T-cell (primary cell): ENCODE results near the gene BMP6. TPM values are rescaled to one million over a fixed set of nuclear protein-coding genes. Genes with fewer than 3 reads are reported as not detected.

Experiments
- ATAC-seq, 4 experiments: fragments of 200-7000 bp in 3 of 4; fragments of 150-1000 bp in 1 of 4; cut with Tn5 transposase; replicated peaks in 1 of 4; 1 replicate in 3 of 4; 2 replicates in 1 of 4; pipeline ENCODE4 v1.10.0; 2021; ENCODE audit warnings: moderate library complexity in 3 of 4, mild to moderate bottlenecking in 2 of 4, moderate number of reproducible peaks in 1 of 4
- CTCF ChIA-PET, 2 donors: fragments of 300-600 bp; sonication (Branson Sonifier 250); formaldehyde crosslinking; loops; one replicate each; lab custom pipeline; 2022; ENCODE audit warnings: antibody characterized with exemption in 2 of 2; lab: Charles Lee
- POLR2A ChIA-PET, 2 donors: fragments of 300-600 bp; sonication (Branson Sonifier 250); formaldehyde crosslinking; loops; one replicate each; lab custom pipeline; 2022; ENCODE audit warnings: antibody characterized with exemption in 2 of 2; lab: Charles Lee
- DNase-seq, 35 experiments: peaks; one replicate each; pipeline versions ENCODE4 v3.0.0 to v3.0.0-alpha.2; 2013 to 2023
- H3K27ac ChIP-seq: one replicate; pipeline ENCODE4 v1.5.1; 2013; ENCODE audit warnings: low read length
- H3K27me3 ChIP-seq, 2 experiments: replicated peaks in 1 of 2; 1 replicate in 1 of 2; 2 replicates in 1 of 2; pipeline versions ENCODE4 v1.6.1 to v1.7.0; 2013; ENCODE audit warnings: low read length in 1 of 2, mixed read lengths in 1 of 2; ENCODE audit not compliant: control insufficient read depth in 2 of 2, insufficient read depth in 2 of 2; ENCODE audit errors: extremely low read depth in 1 of 2
- H3K36me3 ChIP-seq, 2 donors: 1 replicate in 1 of 2; 2 replicates in 1 of 2; pipeline versions ENCODE4 v1.6.1 to v1.7.0; 2013; ENCODE audit warnings: low read length in 1 of 2; ENCODE audit not compliant: control insufficient read depth in 2 of 2, insufficient read depth in 1 of 2; ENCODE audit errors: extremely low read depth in 1 of 2
- H3K4me1 ChIP-seq, 2 experiments: 1 replicate in 1 of 2; 2 replicates in 1 of 2; pipeline versions ENCODE4 v1.6.1 to v1.7.0; 2013; ENCODE audit warnings: low read length in 2 of 2, mixed read lengths in 1 of 2; ENCODE audit not compliant: insufficient read depth in 2 of 2, control insufficient read depth in 1 of 2; ENCODE audit errors: extremely low read depth in 1 of 2
- H3K4me3 ChIP-seq, 2 donors: 1 replicate in 1 of 2; 2 replicates in 1 of 2; pipeline versions ENCODE4 v1.5.1 to v1.7.0; 2013; ENCODE audit warnings: mild to moderate bottlenecking in 2 of 2, low read length in 1 of 2, moderate library complexity in 1 of 2; ENCODE audit not compliant: control insufficient read depth in 1 of 2; ENCODE audit errors: extremely low read depth in 1 of 2
- H3K9me3 ChIP-seq: 2 replicates; pipeline ENCODE4 v1.7.0; 2013
- H3K27ac Mint-ChIP-seq, 2 donors: one replicate each; pipeline ENCODE4 v1.8.0; 2020 to 2021; ENCODE audit warnings: mild to moderate bottlenecking in 2 of 2, mixed read lengths in 2 of 2
- H3K27me3 Mint-ChIP-seq, 2 donors: one replicate each; pipeline ENCODE4 v1.8.0; 2021 to 2022; ENCODE audit warnings: mixed read lengths in 2 of 2
- H3K36me3 Mint-ChIP-seq: one replicate; pipeline ENCODE4 v1.8.0; 2021; ENCODE audit warnings: mixed read lengths
- H3K4me1 Mint-ChIP-seq, 3 donors: one replicate each; pipeline ENCODE4 v1.8.0; 2020 to 2022; ENCODE audit warnings: mixed read lengths in 3 of 3, mild to moderate bottlenecking in 1 of 3
- H3K4me3 Mint-ChIP-seq, 3 donors: one replicate each; pipeline ENCODE4 v1.8.0; 2020 to 2022; ENCODE audit warnings: mild to moderate bottlenecking in 3 of 3, mixed read lengths in 3 of 3, moderate library complexity in 3 of 3
- H3K9me3 Mint-ChIP-seq, 3 donors: one replicate each; pipeline ENCODE4 v1.8.0; 2020 to 2022; ENCODE audit warnings: mixed read lengths in 3 of 3
- WGBS: methylation state at CpG from one replicate; pipeline ENCODE4 v1.1.5; 2013; ENCODE audit warnings: missing lambda C conversion rate; ENCODE audit not compliant: insufficient coverage; 5-methylcytosine and 5-hydroxymethylcytosine counted together
- total RNA-seq, 35 experiments: library from RNA in 6 of 35; stranded (reverse) in 6 of 35; fragments of 120-200 nt in 1 of 35; gene quantifications; one replicate each; pipeline versions ENCODE4 v1.2.1 to v1.2.4 and lab custom pipeline; 2013 to 2026

The BMP6 gene
- total RNA-seq, 5 donors from 2014 or later (not counting 1 experiment from before 2014, with no cell fraction given), result 0.09 to 0.23 (median 0.13) TPM; not detected in 1

DNA sequence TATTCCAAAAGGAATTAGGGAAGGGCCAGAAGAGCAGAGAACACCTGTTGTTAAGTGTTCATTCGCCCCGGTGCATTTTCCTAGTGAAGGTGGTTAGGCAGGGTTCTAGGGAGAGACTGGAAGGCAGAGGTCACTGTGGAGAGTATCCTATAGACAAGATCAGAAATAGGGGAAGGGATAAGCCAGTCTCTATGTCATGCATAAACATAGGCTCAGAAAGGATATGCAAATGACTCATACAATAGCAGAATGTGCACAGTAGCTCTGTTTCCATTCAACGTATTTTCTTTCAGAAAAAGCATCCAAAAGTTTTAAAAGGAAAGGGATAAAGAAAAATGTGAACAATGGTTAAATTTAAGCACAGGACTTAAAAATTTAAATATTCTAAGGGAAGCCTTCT lies 47.4 kb downstream of the BMP6 start:
- no peak overlapping the region for H3K4me3 Mint-ChIP-seq
- ChIA-PET CTCF (no interaction called here), POLR2A (no interaction called here)
- H3K36me3 Mint-ChIP-seq, result no peaks in the 10 kb centered on the region
- H3K27me3 Mint-ChIP-seq, result peaks cover 7 to 44% of the 10 kb centered on the region in 2 donors
- H3K27ac Mint-ChIP-seq, result no peak overlapping the region
- ATAC-seq (no peak), DNase-seq (no peak)
- 80% methylated on average over 1 of the region's 3 CpGs for WGBS
- Histone ChIP-seq H3K27me3 (peaks cover 0 to under 1% of the 10 kb centered on the region in 2 experiments), H3K9me3 (no peaks in the 10 kb centered on the region), H3K4me1 (no peaks in the 10 kb centered on the region), H3K36me3 (no peaks in the 10 kb centered on the region), H3K4me3 (no peak overlapping the region), H3K27ac (no peak overlapping the region)
- no peaks in the 10 kb centered on the region for H3K4me1 Mint-ChIP-seq
- H3K9me3 Mint-ChIP-seq, result no peaks in the 10 kb centered on the region

DNA sequence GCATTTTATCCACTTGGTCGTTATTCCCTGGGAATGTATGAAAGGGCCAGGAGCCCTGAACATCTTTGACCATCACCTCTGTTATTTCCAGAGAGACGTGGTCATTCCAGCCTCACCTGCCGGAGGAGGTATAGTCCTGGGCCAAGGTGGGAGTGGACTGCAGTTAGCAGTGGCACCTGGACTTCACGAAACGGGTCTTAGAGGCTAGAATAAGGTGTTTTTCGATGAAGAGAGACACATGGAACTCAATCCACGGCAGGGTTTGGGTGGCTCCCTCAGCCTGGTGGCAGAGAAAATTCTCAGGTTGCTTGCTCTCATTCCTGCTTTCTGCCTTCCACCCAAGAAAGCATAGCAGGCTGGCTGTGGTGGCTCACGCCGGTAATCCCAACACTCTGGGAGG lies 48.0 kb downstream of the BMP6 start:
- H3K4me1 Mint-ChIP-seq, result no peaks in the 10 kb centered on the region
- H3K27ac Mint-ChIP-seq, result no peak overlapping the region
- Histone ChIP-seq H3K36me3 (no peaks in the 10 kb centered on the region), H3K4me3 (no peak overlapping the region), H3K9me3 (no peaks in the 10 kb centered on the region), H3K27ac (no peak overlapping the region), H3K4me1 (no peaks in the 10 kb centered on the region), H3K27me3 (no peaks in the 10 kb centered on the region)
- no peak for ATAC-seq
- H3K4me3 Mint-ChIP-seq, result no peak overlapping the region
- peaks cover 7 to 39% of the 10 kb centered on the region in 2 donors for H3K27me3 Mint-ChIP-seq
- no peak for DNase-seq
- WGBS, result 73% methylated on average over 3 of the region's 9 CpGs
- no peaks in the 10 kb centered on the region for H3K36me3 Mint-ChIP-seq
- H3K9me3 Mint-ChIP-seq, result no peaks in the 10 kb centered on the region
- ChIA-PET POLR2A (no interaction called here), CTCF (no interaction called here)

GRCh38 chr6:7776509-7776908 lies 50.6 kb downstream of the BMP6 start:
- CTCF ChIA-PET, result no interaction called here
- Histone ChIP-seq H3K27ac (no peak overlapping the region), H3K4me3 (no peak overlapping the region), H3K36me3 (no peaks in the 10 kb centered on the region), H3K9me3 (no peaks in the 10 kb centered on the region), H3K4me1 (no peaks in the 10 kb centered on the region), H3K27me3 (no peaks in the 10 kb centered on the region)
- Mint-ChIP-seq H3K4me1 (no peaks in the 10 kb centered on the region), H3K4me3 (no peak overlapping the region), H3K9me3 (no peaks in the 10 kb centered on the region), H3K27me3 (peaks cover 11 to 34% of the 10 kb centered on the region in 2 donors), H3K27ac (no peak overlapping the region), H3K36me3 (no peaks in the 10 kb centered on the region)
- WGBS, result no CpG with 5 or more reads among the region's 2 CpGs
- POLR2A ChIA-PET, result no interaction called here
- no peak for DNase-seq
- ATAC-seq, result no peak

DNA sequence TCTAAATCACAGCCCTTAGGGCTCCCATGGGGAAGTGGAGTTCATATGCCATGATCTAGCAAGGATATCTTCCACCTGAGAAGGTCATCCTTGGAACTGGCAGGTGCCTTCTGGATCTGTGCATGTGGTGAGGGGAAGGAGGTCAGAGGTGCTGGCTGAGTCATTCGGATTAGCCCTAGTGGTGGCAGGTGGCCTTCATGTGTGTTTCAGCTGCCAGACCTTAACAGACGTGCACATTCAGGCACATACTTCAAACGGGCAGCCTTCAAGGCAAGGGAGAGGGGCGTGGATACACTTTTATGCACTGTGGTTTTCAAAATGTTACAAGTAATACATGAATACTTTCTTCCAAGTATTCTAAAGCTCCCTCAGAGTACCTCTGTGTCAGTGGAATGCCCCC lies 51.2 kb downstream of the BMP6 start:
- Histone ChIP-seq H3K4me1 (no peaks in the 10 kb centered on the region), H3K9me3 (no peaks in the 10 kb centered on the region), H3K27me3 (no peaks in the 10 kb centered on the region), H3K4me3 (no peak overlapping the region), H3K27ac (no peak overlapping the region), H3K36me3 (no peaks in the 10 kb centered on the region)
- Mint-ChIP-seq H3K27me3 (peaks cover 17 to 40% of the 10 kb centered on the region in 2 donors), H3K27ac (no peak overlapping the region), H3K9me3 (no peaks in the 10 kb centered on the region), H3K36me3 (no peaks in the 10 kb centered on the region), H3K4me3 (no peak overlapping the region), H3K4me1 (no peaks in the 10 kb centered on the region)
- POLR2A ChIA-PET, result no interaction called here
- DNase-seq (no peak), ATAC-seq (no peak)
- CTCF ChIA-PET, result no interaction called here
- WGBS, result 100% methylated on average over 1 of the region's 4 CpGs

GRCh38 chr6:7781240-7781639 lies 55.3 kb downstream of the BMP6 start:
- Mint-ChIP-seq H3K27ac (no peak overlapping the region), H3K36me3 (no peaks in the 10 kb centered on the region), H3K27me3 (peaks cover 14 to 42% of the 10 kb centered on the region in 2 donors), H3K9me3 (no peaks in the 10 kb centered on the region), H3K4me1 (no peaks in the 10 kb centered on the region), H3K4me3 (no peak overlapping the region)
- DNase-seq (no peak), ATAC-seq (no peak)
- ChIA-PET CTCF (no interaction called here), POLR2A (no interaction called here)
- Histone ChIP-seq H3K27ac (no peak overlapping the region), H3K27me3 (no peaks in the 10 kb centered on the region), H3K4me1 (no peaks in the 10 kb centered on the region), H3K36me3 (no peaks in the 10 kb centered on the region), H3K4me3 (no peak overlapping the region), H3K9me3 (no peaks in the 10 kb centered on the region)
- 93% methylated on average over 4 of the region's 6 CpGs for WGBS

GRCh38 chr6:7784248-7784647 lies 58.3 kb downstream of the BMP6 start:
- 87% methylated on average over 3 of the region's 6 CpGs for WGBS
- no peak overlapping the region for H3K27ac ChIP-seq
- H3K9me3 Mint-ChIP-seq, result no peaks in the 10 kb centered on the region
- no peaks in the 10 kb centered on the region for H3K27me3 ChIP-seq
- no peaks in the 10 kb centered on the region for H3K9me3 ChIP-seq
- no peaks in the 10 kb centered on the region for H3K4me1 Mint-ChIP-seq
- H3K27ac Mint-ChIP-seq, result no peak overlapping the region
- POLR2A ChIA-PET, result no interaction called here
- peaks cover 17 to 39% of the 10 kb centered on the region in 2 donors for H3K27me3 Mint-ChIP-seq
- H3K4me3 Mint-ChIP-seq, result no peak overlapping the region
- no peaks in the 10 kb centered on the region for H3K36me3 Mint-ChIP-seq
- H3K36me3 ChIP-seq, result no peaks in the 10 kb centered on the region
- DNase-seq (no peak), ATAC-seq (no peak)
- CTCF ChIA-PET, result no interaction called here
- no peak overlapping the region for H3K4me3 ChIP-seq
- no peaks in the 10 kb centered on the region for H3K4me1 ChIP-seq

DNA sequence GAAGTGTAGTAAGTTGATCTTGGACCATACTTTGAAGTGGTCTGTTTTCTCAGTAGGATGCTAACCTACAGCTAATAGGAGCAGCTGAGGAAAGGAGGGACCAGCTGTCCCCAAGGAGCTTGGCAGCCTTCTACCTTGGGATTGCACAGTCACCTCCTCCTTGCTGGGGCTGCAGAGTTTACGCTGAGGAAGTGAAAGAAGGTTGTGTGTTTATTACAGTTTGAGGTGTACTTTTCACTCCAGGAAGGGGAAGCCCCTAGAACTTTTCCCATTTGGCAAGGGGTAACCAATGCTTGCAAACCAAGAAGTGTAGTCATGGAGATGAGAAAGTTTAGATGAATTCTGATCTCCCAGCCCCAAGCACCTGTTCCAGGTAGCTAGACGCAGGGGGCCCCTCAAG lies 58.8 kb downstream of the BMP6 start:
- ChIA-PET POLR2A (no interaction called here), CTCF (no interaction called here)
- 50% methylated on average over 1 of the region's 2 CpGs for WGBS
- H3K36me3 ChIP-seq, result no peaks in the 10 kb centered on the region
- no peaks in the 10 kb centered on the region for H3K4me1 ChIP-seq
- no peak overlapping the region for H3K4me3 Mint-ChIP-seq
- no peak overlapping the region for H3K27ac ChIP-seq
- peaks cover 17 to 39% of the 10 kb centered on the region in 2 donors for H3K27me3 Mint-ChIP-seq
- H3K27me3 ChIP-seq, result no peaks in the 10 kb centered on the region
- H3K9me3 Mint-ChIP-seq, result no peaks in the 10 kb centered on the region
- no peak overlapping the region for H3K27ac Mint-ChIP-seq
- no peaks in the 10 kb centered on the region for H3K9me3 ChIP-seq
- H3K4me1 Mint-ChIP-seq, result no peaks in the 10 kb centered on the region
- no peak for DNase-seq
- no peak overlapping the region for H3K4me3 ChIP-seq
- no peaks in the 10 kb centered on the region for H3K36me3 Mint-ChIP-seq
- no peak for ATAC-seq
